C4-2B (cell line): ENCODE measurements around the gene KRT3.
"Not testable (repeated sequence)": the region's sequence is repeated elsewhere in the genome, so short reads cannot be mapped to it uniquely, and the experiment has no call there.

ENCODE experiments used
- H3K27ac ChIP-seq: fragments of 450-650 bp; 2 replicates; pipeline ENCODE4 v1.5.1; 2017
- ZFX ChIP-seq: fragments of 450-650 bp; IDR thresholded peaks from 2 replicates; pipeline ENCODE4 v1.6.1; 2017
- TF ChIP-seq, protein P1 (sequence below): fragments of 450-650 bp; conservative IDR thresholded peaks from 2 replicates; pipeline ENCODE4 v1.5.1; 2017; ENCODE audit warnings: mild to moderate bottlenecking

KRT3 gene

DNA sequence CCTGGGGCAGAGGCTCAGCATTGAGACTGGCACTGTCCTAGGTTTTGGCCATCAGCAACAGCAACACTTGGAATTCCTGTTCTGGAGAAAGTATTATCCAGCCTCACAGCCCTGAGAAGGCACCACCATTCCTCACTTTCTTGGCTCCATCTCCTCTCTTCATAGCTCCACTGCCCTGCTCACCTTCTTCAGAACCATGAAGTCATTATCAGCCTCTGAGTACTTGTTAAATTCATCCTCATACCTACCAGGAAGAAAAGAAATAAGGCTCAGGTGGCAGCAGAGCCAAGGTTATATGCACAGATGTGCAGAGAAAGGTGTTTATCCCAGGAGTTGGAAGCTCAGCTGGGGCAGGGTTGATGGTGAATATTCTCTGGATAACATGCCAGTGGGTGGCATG, 44.1 kb downstream of the KRT3 start:
- H3K27ac ChIP-seq = no peak overlapping the region
- no peak for TF ChIP-seq ZFX

DNA sequence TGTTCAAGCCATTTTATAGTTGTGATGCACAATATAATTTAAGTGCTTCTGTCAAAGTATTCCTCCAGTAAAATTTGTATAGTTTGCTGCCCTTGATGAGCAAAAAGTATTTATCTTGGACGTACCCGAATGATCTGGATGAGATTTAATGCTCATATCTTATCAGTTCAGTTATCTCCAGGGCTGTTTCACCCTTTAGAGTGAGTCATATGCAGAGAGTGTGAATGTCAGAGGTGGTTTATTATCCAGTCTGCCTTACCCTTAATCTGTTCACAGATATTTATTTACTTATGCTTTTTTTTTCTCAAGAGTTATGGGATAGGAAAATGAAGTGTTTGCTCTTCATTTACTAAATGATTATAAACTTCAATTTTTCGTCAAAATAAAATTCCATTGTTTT, 45.4 kb downstream of the KRT3 start:
- H3K27ac ChIP-seq = not testable (repeated sequence)

DNA sequence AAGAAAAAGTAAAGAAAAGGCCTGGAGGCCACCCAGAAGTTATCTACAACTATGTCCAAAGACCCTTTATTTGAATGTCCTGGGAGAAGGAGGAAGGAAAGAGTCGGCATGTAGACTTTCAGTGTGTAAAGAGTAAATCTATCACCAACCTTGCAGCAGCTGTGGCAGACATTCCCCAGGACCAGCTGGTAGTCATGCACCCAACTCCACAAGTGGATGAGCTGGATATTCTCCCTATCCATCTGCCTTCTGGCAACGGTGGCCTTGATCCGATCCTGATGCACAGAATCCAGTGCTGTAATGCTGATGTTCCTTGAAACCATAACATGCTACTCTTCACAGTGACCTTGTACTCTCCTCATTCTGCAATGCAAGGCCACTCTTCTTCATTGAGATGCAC, 46.1 kb downstream of the KRT3 start:
- no peak for TF ChIP-seq ZFX
- TF ChIP-seq, protein P1, sequence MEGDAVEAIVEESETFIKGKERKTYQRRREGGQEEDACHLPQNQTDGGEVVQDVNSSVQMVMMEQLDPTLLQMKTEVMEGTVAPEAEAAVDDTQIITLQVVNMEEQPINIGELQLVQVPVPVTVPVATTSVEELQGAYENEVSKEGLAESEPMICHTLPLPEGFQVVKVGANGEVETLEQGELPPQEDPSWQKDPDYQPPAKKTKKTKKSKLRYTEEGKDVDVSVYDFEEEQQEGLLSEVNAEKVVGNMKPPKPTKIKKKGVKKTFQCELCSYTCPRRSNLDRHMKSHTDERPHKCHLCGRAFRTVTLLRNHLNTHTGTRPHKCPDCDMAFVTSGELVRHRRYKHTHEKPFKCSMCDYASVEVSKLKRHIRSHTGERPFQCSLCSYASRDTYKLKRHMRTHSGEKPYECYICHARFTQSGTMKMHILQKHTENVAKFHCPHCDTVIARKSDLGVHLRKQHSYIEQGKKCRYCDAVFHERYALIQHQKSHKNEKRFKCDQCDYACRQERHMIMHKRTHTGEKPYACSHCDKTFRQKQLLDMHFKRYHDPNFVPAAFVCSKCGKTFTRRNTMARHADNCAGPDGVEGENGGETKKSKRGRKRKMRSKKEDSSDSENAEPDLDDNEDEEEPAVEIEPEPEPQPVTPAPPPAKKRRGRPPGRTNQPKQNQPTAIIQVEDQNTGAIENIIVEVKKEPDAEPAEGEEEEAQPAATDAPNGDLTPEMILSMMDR = no peak
- H3K27ac ChIP-seq = no peak overlapping the region

DNA sequence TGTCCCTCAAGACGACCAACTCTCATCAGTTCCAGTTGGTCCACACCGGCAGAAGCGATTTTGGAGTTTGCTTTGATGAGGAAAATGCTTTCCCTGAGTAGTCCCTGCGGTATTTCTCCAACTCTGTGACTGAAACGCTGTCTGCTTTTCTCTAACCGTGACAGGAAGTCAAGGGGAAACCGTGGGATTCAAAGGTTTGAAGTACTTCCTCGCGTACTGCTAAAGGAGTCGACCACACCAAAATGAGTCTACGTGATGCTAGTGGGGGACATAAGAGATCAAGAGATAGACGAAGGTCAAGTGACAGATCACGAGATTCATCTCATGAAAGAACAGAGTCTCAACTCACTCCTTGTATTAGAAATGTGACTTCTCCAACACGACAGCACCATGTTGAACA, 47.3 kb downstream of the KRT3 start:
- no peak for TF ChIP-seq ZFX
- TF ChIP-seq, protein P1 = no peak
- H3K27ac ChIP-seq = no peak overlapping the region

DNA sequence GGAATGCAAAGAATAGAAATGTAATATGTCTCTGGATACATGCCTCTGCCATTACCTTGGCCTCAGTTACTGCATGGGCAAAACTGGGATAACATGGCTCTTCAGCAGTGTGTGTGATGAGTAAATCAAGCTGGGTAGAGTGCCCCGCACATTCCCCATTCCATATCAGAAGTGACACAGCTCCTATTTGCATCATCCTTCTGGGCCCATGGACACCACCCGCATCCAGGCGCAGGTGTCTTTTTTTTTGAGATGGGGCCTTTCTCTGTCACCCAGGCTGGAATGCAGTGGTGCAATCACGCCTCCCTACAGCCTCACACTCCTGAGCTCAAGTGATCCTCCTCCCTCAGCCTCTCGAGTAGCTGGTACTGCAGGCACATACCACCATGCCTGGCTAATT, 50.4 kb downstream of the KRT3 start:
- H3K27ac ChIP-seq = no peak overlapping the region
- TF ChIP-seq ZFX = no peak
- TF ChIP-seq, protein P1 = no peak

DNA sequence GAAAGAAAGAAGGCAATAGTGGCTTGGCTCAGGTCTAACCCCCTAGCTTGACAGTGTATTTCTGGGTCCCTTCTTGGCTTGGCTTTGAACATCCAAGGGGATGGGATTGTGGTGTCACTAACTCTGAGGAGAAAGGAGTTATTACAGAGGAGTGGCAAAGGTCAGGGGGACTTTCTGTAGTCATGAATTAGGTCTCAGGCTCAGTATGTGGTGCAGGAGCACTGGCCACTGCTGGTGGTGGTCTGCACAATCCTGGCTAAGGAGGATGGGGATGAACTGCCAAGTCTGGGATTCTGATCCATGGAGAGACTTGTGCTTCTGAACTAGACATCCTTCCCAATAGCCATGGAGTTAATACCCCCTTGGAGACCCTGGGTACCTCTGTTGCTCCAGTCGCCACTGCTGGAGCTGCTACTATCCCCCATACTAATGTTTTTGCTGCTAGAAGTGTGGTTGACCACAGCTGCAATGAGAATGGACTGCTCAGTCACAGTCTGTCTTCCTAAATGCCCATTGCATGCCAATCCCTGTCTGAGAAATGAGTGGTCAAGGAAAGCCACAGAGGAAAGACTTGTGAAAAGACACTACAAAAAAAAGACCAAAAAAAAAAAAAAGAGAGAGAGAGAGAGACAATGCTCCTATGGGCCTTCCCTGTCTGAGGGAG, 51.3 kb downstream of the KRT3 start:
- H3K27ac ChIP-seq = no peak overlapping the region
- no peak for TF ChIP-seq ZFX
- TF ChIP-seq, protein P1 = no peak

DNA sequence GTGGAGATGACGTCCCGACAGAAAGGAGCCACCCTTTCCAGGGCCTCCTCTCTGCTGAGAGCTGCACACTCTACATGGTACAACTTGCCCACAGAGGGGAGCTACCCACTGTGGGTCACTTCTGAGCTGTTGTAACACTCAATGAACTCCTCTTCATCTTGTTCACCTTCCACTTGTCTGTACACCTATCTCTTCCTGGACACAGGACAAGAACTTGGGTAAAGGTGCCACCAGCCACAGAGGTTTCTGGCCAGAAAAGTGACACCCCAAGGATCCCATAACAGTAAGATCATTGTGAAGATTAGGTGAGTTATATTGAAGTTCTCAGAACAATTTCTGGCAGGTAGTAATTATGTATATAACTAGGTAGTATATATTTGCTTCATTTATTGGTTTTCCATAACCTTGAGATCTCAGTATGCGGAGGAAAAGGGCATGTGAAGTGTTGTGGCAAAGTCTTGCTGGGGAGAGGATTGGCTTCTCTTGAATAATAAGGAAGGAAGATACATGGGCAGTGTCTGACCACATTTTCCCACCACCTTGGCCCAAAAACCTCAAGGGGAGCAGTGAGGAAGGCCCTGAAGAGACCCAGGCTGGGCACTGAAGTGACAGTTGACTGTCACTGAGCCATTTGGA, 53.0 kb downstream of the KRT3 start:
- no peak overlapping the region for H3K27ac ChIP-seq
- TF ChIP-seq, protein P1 = no peak
- TF ChIP-seq ZFX = no peak

DNA sequence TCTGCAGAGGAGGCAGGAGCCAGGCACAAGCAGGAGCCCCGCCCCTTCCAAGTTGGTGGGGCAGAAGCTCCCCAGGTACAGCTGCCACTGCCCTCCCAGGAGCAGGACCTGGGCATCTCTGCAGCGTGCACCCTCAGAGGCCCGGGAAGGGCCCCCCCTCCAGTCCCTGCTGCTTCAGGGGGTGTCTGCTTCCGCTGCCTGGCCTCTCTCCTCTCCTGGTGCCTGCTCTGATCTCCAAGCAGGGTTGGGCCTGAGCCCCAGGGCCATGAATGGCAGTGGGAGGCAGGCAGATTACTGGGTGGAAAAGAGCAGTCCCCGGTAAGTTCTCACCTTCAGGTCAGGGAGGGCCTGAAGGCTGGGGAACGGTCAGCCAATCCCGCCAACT, 53.7 kb downstream of the KRT3 start:
- TF ChIP-seq ZFX = no peak
- TF ChIP-seq, protein P1 = no peak
- H3K27ac ChIP-seq = no peak overlapping the region
